ENCODE data around the gene SH2D4B. TPM values are rescaled to one million over a fixed set of nuclear protein-coding genes. Genes with fewer than 3 reads are reported as not detected.

The SH2D4B gene
- total and polyA plus RNA-seq, 2 experiments from 2014 or later: not detected

- DNase-seq (ENCODE audit: low spot score): no peak
- WGBS (ENCODE audit: low lambda C conversion rate, missing lambda C conversion rate): 89% methylated on average over 16 of the region's 16 CpGs
- no peak overlapping the region for H2AFZ ChIP-seq
Observed at GRCh38 chr10:80538481-80539185, 931 bp downstream of the SH2D4B start.

GRCh38 chr10:80539421-80540031 lies 1.8 kb downstream of the SH2D4B start:
- no peak overlapping the region for H3K4me3 ChIP-seq
- H2AFZ ChIP-seq: no peak overlapping the region

More at GRCh38 chr10:80538481-80539185, 931 bp downstream of the SH2D4B start:
- no peaks in the 10 kb centered on the region for H4K20me1 ChIP-seq (ENCODE audit: insufficient read depth, poor library complexity, severe bottlenecking)
- H3K27me3 ChIP-seq: no peaks in the 10 kb centered on the region
- no peak overlapping the region for H3K4me3 ChIP-seq
- no peak overlapping the region for H3K4me2 ChIP-seq
- no peak for TF ChIP-seq EZH2phosphoT487 (IDR thresholded peaks at IDR 0.05; ENCODE audit: low read depth, severe bottlenecking, unreplicated experiment)
- TF ChIP-seq CTCF (IDR thresholded peaks at IDR 0.05; ENCODE audit: poor library complexity): no peak
- TF ChIP-seq EZH2 (IDR thresholded peaks at IDR 0.05; ENCODE audit: borderline replicate concordance): no peak
- H3K4me1 ChIP-seq (ENCODE audit: insufficient read depth): peaks cover 9% of the 10 kb centered on the region
- H3K9me3 ChIP-seq (ENCODE audit: low read depth): no peaks in the 10 kb centered on the region
- no peaks in the 10 kb centered on the region for H3K79me2 ChIP-seq
- no peaks in the 10 kb centered on the region for H3K36me3 ChIP-seq (replicated peaks; ENCODE audit: insufficient read depth, low read depth)
- no peak overlapping the region for H3K27ac ChIP-seq
- no peaks in the 10 kb centered on the region for H3K9me2 ChIP-seq (replicated peaks; ENCODE audit: insufficient read depth)

GRCh38 chr10:80540136-80540535 lies 2.4 kb downstream of the SH2D4B start:
- Histone ChIP-seq H3K79me2 (no peaks in the 10 kb centered on the region), H3K27ac (no peak overlapping the region), H3K9me3 (ENCODE audit: low read depth) (no peaks in the 10 kb centered on the region), H3K4me2 (no peak overlapping the region), H4K20me1 (ENCODE audit: insufficient read depth, poor library complexity, severe bottlenecking) (no peaks in the 10 kb centered on the region), H3K27me3 (no peaks in the 10 kb centered on the region), H3K4me3 (no peak overlapping the region), H3K9me2 (replicated peaks; ENCODE audit: insufficient read depth) (no peaks in the 10 kb centered on the region), H3K36me3 (replicated peaks; ENCODE audit: insufficient read depth, low read depth) (no peaks in the 10 kb centered on the region), H3K4me1 (ENCODE audit: insufficient read depth) (peaks cover 9% of the 10 kb centered on the region), H2AFZ (no peak overlapping the region)
- DNase-seq (ENCODE audit: low spot score): no peak
- 87% methylated on average over 11 of the region's 11 CpGs for WGBS (ENCODE audit: low lambda C conversion rate, missing lambda C conversion rate)
- TF ChIP-seq EZH2phosphoT487 (IDR thresholded peaks at IDR 0.05; ENCODE audit: low read depth, severe bottlenecking, unreplicated experiment): no peak
- TF ChIP-seq EZH2 (IDR thresholded peaks at IDR 0.05; ENCODE audit: borderline replicate concordance): no peak
- TF ChIP-seq CTCF (IDR thresholded peaks at IDR 0.05; ENCODE audit: poor library complexity): no peak

More at GRCh38 chr10:80539421-80540031, 1.8 kb downstream of the SH2D4B start:
- Histone ChIP-seq H3K36me3 (replicated peaks; ENCODE audit: insufficient read depth, low read depth) (no peaks in the 10 kb centered on the region), H3K9me2 (replicated peaks; ENCODE audit: insufficient read depth) (no peaks in the 10 kb centered on the region), H3K27ac (no peak overlapping the region), H3K4me1 (ENCODE audit: insufficient read depth) (peaks cover 9% of the 10 kb centered on the region), H3K79me2 (no peaks in the 10 kb centered on the region), H3K4me2 (no peak overlapping the region), H4K20me1 (ENCODE audit: insufficient read depth, poor library complexity, severe bottlenecking) (no peaks in the 10 kb centered on the region), H3K27me3 (no peaks in the 10 kb centered on the region), H3K9me3 (ENCODE audit: low read depth) (no peaks in the 10 kb centered on the region)
- WGBS (ENCODE audit: low lambda C conversion rate, missing lambda C conversion rate): 89% methylated on average over 7 of the region's 7 CpGs
- TF ChIP-seq EZH2 (IDR thresholded peaks at IDR 0.05; ENCODE audit: borderline replicate concordance) (no peak), EZH2phosphoT487 (IDR thresholded peaks at IDR 0.05; ENCODE audit: low read depth, severe bottlenecking, unreplicated experiment) (no peak), CTCF (IDR thresholded peaks at IDR 0.05; ENCODE audit: poor library complexity) (no peak)
- no peak for DNase-seq (ENCODE audit: low spot score)

Measured in hepatocyte (in vitro differentiated cells).